DND-41 (cell line): ENCODE results near the gene ZFAND2A.
A peak's percentile ranks its signal among the peaks of the same experiment; 100 is the strongest.

Source experiments
- ATAC-seq: fragments of 200-7000 bp; cut with Tn5 transposase; 3 replicates; pipeline ENCODE4 v1.9.1; 2021; ENCODE audit warnings: low read depth; ENCODE audit not compliant: insufficient read depth
- DNase-seq: peaks from one replicate; pipeline ENCODE4 v3.0.0-alpha.2; 2020
- H2AFZ ChIP-seq: 2 replicates; pipeline ENCODE4 v1.6.0; 2012; ENCODE audit warnings: low read depth, low read length
- H3K27ac ChIP-seq: 2 replicates; pipeline ENCODE4 v1.5.1; 2012; ENCODE audit warnings: low read length, inconsistent platforms
- H3K27me3 ChIP-seq: fragments of 200-600 bp; sonication (generic); 2 replicates; pipeline ENCODE4 v1.6.0; 2012; ENCODE audit warnings: low read length, mild to moderate bottlenecking, inconsistent platforms; ENCODE audit not compliant: insufficient read depth, poor library complexity
- H3K36me3 ChIP-seq: 2 replicates; pipeline ENCODE4 v1.5.1; 2012; ENCODE audit warnings: low read length, inconsistent platforms; ENCODE audit not compliant: insufficient read depth
- H3K4me1 ChIP-seq: 2 replicates; pipeline ENCODE4 v1.5.1; 2012; ENCODE audit warnings: mild to moderate bottlenecking, low read length; ENCODE audit not compliant: insufficient read depth
- H3K4me2 ChIP-seq: 2 replicates; pipeline ENCODE4 v1.6.0; 2012; ENCODE audit warnings: mild to moderate bottlenecking, moderate library complexity, low read length, inconsistent platforms; ENCODE audit not compliant: insufficient read depth
- H3K4me3 ChIP-seq, 2 experiments: fragments of 200-600 bp in 1 of 2; shearing (Covaris generic) in 1 of 2; 2 replicates each; pipeline ENCODE4 v1.5.1; 2012 to 2016; ENCODE audit warnings: inconsistent platforms in 2 of 2, low read length in 2 of 2, mild to moderate bottlenecking in 2 of 2, low read depth in 1 of 2, moderate library complexity in 1 of 2
- H3K79me2 ChIP-seq: 2 replicates; pipeline ENCODE4 v1.6.0; 2012; ENCODE audit warnings: low read length, inconsistent platforms; ENCODE audit not compliant: insufficient read depth
- H3K9ac ChIP-seq: 2 replicates; pipeline ENCODE4 v1.6.0; 2012; ENCODE audit warnings: low read depth, mild to moderate bottlenecking, inconsistent platforms, low read length, moderate library complexity
- H3K9me3 ChIP-seq: 2 replicates; pipeline ENCODE4 v1.5.1; 2012; ENCODE audit warnings: low read length, moderate library complexity, mild to moderate bottlenecking, inconsistent platforms; ENCODE audit not compliant: insufficient read depth, severe bottlenecking
- H4K20me1 ChIP-seq: 2 replicates; pipeline ENCODE4 v1.6.0; 2012; ENCODE audit warnings: low read length; ENCODE audit not compliant: insufficient read depth
- CTCF ChIP-seq: IDR thresholded peaks from 2 replicates; pipeline ENCODE4 v1.5.1; 2012; ENCODE audit warnings: borderline replicate concordance, low read length, moderate library complexity, mild to moderate bottlenecking; ENCODE audit not compliant: poor library complexity, severe bottlenecking; ENCODE audit errors: extremely low read depth
- EZH2 ChIP-seq: IDR thresholded peaks from 3 replicates; pipeline ENCODE4 v1.6.1; 2012; ENCODE audit warnings: borderline replicate concordance, low read depth, mild to moderate bottlenecking, moderate library complexity, low read length, inconsistent platforms; ENCODE audit not compliant: severe bottlenecking

ZFAND2A gene

GRCh38 chr7:1142051-1142635, 17.9 kb downstream of the ZFAND2A start:
- Histone ChIP-seq H3K4me1 (peaks cover 16% of the 10 kb centered on the region), H3K4me2 (no peak overlapping the region)

GRCh38 chr7:1141651-1142050, 18.3 kb downstream of the ZFAND2A start:
- TF ChIP-seq CTCF (no peak), EZH2 (no peak)
- H3K9ac ChIP-seq = no peak overlapping the region
- H3K27me3 ChIP-seq = no peaks in the 10 kb centered on the region
- no peak overlapping the region for H3K4me2 ChIP-seq
- no peak overlapping the region for H3K27ac ChIP-seq
- no peaks in the 10 kb centered on the region for H3K36me3 ChIP-seq
- H3K4me1 ChIP-seq = peaks cover 21% of the 10 kb centered on the region
- H3K4me3 ChIP-seq = no peak overlapping the region
- no peaks in the 10 kb centered on the region for H4K20me1 ChIP-seq
- no peak for DNase-seq
- no peak overlapping the region for H2AFZ ChIP-seq
- ATAC-seq = no peak
- peaks cover 12% of the 10 kb centered on the region for H3K79me2 ChIP-seq
- no peaks in the 10 kb centered on the region for H3K9me3 ChIP-seq

More at GRCh38 chr7:1142051-1142635, 17.9 kb downstream of the ZFAND2A start:
- DNase-seq (no peak), ATAC-seq (no peak)
- Histone ChIP-seq H3K36me3 (no peaks in the 10 kb centered on the region), H2AFZ (no peak overlapping the region), H3K9ac (no peak overlapping the region), H3K9me3 (no peaks in the 10 kb centered on the region), H3K27ac (no peak overlapping the region), H4K20me1 (no peaks in the 10 kb centered on the region), H3K27me3 (no peaks in the 10 kb centered on the region), H3K79me2 (peaks cover 7% of the 10 kb centered on the region), H3K4me3 (no peak overlapping the region)
- no peak for TF ChIP-seq EZH2

GRCh38 chr7:1140476-1141104, 19.4 kb downstream of the ZFAND2A start:
- Histone ChIP-seq H3K4me3 (no peak overlapping the region), H3K9me3 (no peaks in the 10 kb centered on the region), H3K79me2 (peaks cover 14% of the 10 kb centered on the region), H4K20me1 (no peaks in the 10 kb centered on the region), H3K27me3 (no peaks in the 10 kb centered on the region), H3K27ac (no peak overlapping the region), H3K4me1 (peaks cover 23% of the 10 kb centered on the region), H2AFZ (no peak overlapping the region), H3K36me3 (no peaks in the 10 kb centered on the region), H3K4me2 (no peak overlapping the region), H3K9ac (no peak overlapping the region)
- ATAC-seq (no peak), DNase-seq (no peak)
- no peak for TF ChIP-seq CTCF
- TF ChIP-seq EZH2 = no peak

- Histone ChIP-seq H2AFZ (peak overlapping the region; percentile 86), H3K36me3 (peaks cover 3% of the 10 kb centered on the region; the same call in 1 of the 2 replicates), H3K4me1 (peaks cover 23% of the 10 kb centered on the region), H3K4me2 (peak overlapping the region; percentile 83), H3K27ac (peak overlapping the region; percentile 51; the same call in 1 of the 2 replicates), H3K9me3 (no peaks in the 10 kb centered on the region), H3K9ac (peak overlapping the region; percentile 62), H3K4me3 (peak overlapping the region; percentile 95 to 100; a peak in 3 of 4 replicates), H4K20me1 (peaks cover 4% of the 10 kb centered on the region; the same call in 1 of the 2 replicates), H3K27me3 (no peaks in the 10 kb centered on the region), H3K79me2 (peaks cover 27% of the 10 kb centered on the region)
- DNase-seq (no peak), ATAC-seq (peak; percentile 74)
- TF ChIP-seq EZH2 (no peak), CTCF (no peak)
Observed at GRCh38 chr7:1137517-1138167, 22.4 kb downstream of the ZFAND2A start.
